ENCODE results near the gene CORO2B. TPM values are rescaled to one million over a fixed set of nuclear protein-coding genes. Genes with fewer than 3 reads are reported as not detected.

Gene CORO2B
- total RNA-seq, 1 donor from 2014 or later, result 3.9 TPM

DNA sequence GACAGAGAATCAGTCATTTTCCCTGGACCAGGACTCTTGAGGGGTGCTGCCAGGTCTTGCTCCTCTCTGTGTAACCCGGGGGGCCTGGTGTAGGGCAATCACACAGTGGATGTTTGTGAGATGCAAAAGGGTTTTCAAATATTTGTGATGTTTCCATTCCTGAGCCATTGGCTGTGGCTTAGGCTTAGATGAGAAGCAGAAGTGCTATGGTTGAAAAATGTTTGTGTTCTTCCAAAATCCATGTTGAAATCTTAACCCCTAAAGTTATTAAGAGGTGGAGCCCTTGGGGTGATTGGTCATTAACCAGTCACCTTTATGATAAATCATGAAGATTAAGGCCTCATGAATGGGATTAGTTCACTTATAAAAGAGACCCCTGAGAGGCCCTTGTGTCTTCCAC is 36.5 kb downstream of the CORO2B start:
- Mint-ChIP-seq H3K9me3 (no peaks in the 10 kb centered on the region), H3K36me3 (no peaks in the 10 kb centered on the region), H3K4me3 (no peak overlapping the region), H3K4me1 (ENCODE audit: unreplicated experiment) (peaks cover 15% of the 10 kb centered on the region), H3K27me3 (peaks cover 15% of the 10 kb centered on the region), H3K27ac (no peak overlapping the region)
- DNase-seq (ENCODE audit: extremely low spot score, unreplicated experiment), result no peak
- TF ChIP-seq, protein P1, sequence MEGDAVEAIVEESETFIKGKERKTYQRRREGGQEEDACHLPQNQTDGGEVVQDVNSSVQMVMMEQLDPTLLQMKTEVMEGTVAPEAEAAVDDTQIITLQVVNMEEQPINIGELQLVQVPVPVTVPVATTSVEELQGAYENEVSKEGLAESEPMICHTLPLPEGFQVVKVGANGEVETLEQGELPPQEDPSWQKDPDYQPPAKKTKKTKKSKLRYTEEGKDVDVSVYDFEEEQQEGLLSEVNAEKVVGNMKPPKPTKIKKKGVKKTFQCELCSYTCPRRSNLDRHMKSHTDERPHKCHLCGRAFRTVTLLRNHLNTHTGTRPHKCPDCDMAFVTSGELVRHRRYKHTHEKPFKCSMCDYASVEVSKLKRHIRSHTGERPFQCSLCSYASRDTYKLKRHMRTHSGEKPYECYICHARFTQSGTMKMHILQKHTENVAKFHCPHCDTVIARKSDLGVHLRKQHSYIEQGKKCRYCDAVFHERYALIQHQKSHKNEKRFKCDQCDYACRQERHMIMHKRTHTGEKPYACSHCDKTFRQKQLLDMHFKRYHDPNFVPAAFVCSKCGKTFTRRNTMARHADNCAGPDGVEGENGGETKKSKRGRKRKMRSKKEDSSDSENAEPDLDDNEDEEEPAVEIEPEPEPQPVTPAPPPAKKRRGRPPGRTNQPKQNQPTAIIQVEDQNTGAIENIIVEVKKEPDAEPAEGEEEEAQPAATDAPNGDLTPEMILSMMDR (conservative IDR thresholded peaks at IDR 0.05), result no peak

DNA sequence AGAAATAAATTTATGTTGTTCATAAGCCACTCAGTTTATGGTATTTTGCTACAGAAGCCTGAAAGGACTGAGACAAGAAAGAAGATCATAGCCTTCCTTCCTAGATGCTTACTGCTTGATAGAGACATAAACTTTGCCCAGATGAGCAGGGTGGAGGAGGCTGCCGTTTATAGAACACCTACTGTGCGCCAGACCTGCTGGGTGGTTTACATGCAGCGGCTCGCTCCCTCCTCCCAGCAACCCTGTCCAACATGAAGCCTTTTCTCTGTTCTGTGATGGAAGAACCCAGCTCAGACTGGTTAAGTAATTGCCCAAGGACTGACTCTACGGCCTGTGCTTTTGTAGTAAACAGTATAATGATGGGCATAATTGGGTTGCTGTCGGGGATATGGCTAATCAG is 37.0 kb downstream of the CORO2B start:
- Mint-ChIP-seq H3K4me3 (no peak overlapping the region), H3K36me3 (no peaks in the 10 kb centered on the region), H3K9me3 (no peaks in the 10 kb centered on the region), H3K27ac (no peak overlapping the region), H3K4me1 (ENCODE audit: unreplicated experiment) (peaks cover 17% of the 10 kb centered on the region), H3K27me3 (peaks cover 10% of the 10 kb centered on the region)
- DNase-seq (ENCODE audit: extremely low spot score, unreplicated experiment), result no peak
- TF ChIP-seq, protein P1 (conservative IDR thresholded peaks at IDR 0.05), result no peak

GRCh38 chr15:68616397-68616796 is 37.6 kb downstream of the CORO2B start:
- no peaks in the 10 kb centered on the region for H3K36me3 Mint-ChIP-seq
- no peak overlapping the region for H3K27ac Mint-ChIP-seq
- peaks cover 23% of the 10 kb centered on the region for H3K4me1 Mint-ChIP-seq (ENCODE audit: unreplicated experiment)

DNA sequence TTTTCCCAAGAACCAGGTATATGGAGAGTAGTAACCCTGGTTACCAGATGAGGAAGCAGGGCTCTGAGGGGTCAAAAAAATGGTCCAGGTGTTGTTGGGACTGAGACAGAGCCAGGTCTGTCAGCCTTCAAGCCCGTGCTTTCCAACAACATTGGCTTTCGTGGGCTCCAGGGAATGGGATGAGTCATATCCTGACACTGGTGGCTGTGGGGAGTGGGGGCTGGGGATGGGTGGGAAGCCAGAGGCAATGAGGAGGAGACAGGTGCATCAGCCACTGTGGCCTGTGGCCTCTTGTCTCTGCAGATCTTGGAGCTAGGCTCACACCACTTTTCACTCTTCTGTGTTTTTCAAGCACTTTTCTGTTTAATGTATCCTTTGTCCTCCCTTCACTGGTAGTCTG is 38.2 kb downstream of the CORO2B start:
- Mint-ChIP-seq H3K27ac (no peak overlapping the region), H3K36me3 (no peaks in the 10 kb centered on the region), H3K27me3 (peaks cover 11% of the 10 kb centered on the region), H3K9me3 (no peaks in the 10 kb centered on the region), H3K4me3 (no peak overlapping the region), H3K4me1 (ENCODE audit: unreplicated experiment) (peaks cover 25% of the 10 kb centered on the region)
- no peak for DNase-seq (ENCODE audit: extremely low spot score, unreplicated experiment)
- TF ChIP-seq, protein P1 (conservative IDR thresholded peaks at IDR 0.05), result no peak

More at GRCh38 chr15:68616397-68616796, 37.6 kb downstream of the CORO2B start:
- DNase-seq (ENCODE audit: extremely low spot score, unreplicated experiment), result no peak
- H3K27me3 Mint-ChIP-seq, result peaks cover 12% of the 10 kb centered on the region
- H3K9me3 Mint-ChIP-seq, result no peaks in the 10 kb centered on the region
- TF ChIP-seq, protein P1 (conservative IDR thresholded peaks at IDR 0.05), result no peak
- no peak overlapping the region for H3K4me3 Mint-ChIP-seq

- Mint-ChIP-seq H3K27ac (no peak overlapping the region), H3K9me3 (no peaks in the 10 kb centered on the region), H3K36me3 (no peaks in the 10 kb centered on the region), H3K4me1 (ENCODE audit: unreplicated experiment) (peaks cover 28% of the 10 kb centered on the region), H3K4me3 (no peak overlapping the region), H3K27me3 (peaks cover 7% of the 10 kb centered on the region)
- no peak for DNase-seq (ENCODE audit: extremely low spot score, unreplicated experiment)
- TF ChIP-seq, protein P1 (conservative IDR thresholded peaks at IDR 0.05), result no peak
Measured at GRCh38 chr15:68617777-68618176, 39.0 kb downstream of the CORO2B start.

DNA sequence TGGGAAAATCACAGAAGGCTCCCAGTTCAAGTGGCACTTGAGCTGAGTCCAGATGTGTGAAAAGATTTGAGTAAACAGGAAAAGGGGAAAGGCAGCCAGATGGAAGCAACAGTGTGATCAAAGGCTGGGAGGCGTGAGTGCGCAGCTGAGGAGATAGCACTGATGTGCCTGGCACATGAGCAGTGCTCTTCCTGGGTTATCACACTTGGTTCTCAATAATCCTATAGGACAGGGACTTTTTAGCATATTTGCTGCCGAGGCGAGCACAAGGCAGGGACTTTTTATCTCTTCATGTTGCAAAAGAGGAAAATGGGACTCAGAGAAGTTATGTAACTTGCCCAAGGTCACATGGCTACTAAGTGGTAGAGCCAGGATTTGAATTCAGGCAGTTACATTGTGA is 39.6 kb downstream of the CORO2B start:
- TF ChIP-seq, protein P1 (conservative IDR thresholded peaks at IDR 0.05), result no peak
- H3K4me1 Mint-ChIP-seq (ENCODE audit: unreplicated experiment), result peaks cover 28% of the 10 kb centered on the region
- H3K27ac Mint-ChIP-seq, result no peak overlapping the region
- H3K9me3 Mint-ChIP-seq, result no peaks in the 10 kb centered on the region
- no peaks in the 10 kb centered on the region for H3K36me3 Mint-ChIP-seq
- DNase-seq (ENCODE audit: extremely low spot score, unreplicated experiment), result no peak
- peaks cover 7% of the 10 kb centered on the region for H3K27me3 Mint-ChIP-seq
- H3K4me3 Mint-ChIP-seq, result no peak overlapping the region

Data from type B pancreatic cell (in vitro differentiated cells).